Loucy (cell line): Measurements from ENCODE around the gene ZCCHC24.
A peak's percentile ranks its signal among the peaks of the same experiment; 100 is the strongest.

ENCODE experiments used
- H2AFZ ChIP-seq: fragments of 200-600 bp; sonication (generic); 2 replicates; pipeline ENCODE4 v1.6.0; 2016; ENCODE audit warnings: antibody characterized with exemption, mild to moderate bottlenecking, low read length, moderate library complexity
- H3F3A ChIP-seq: fragments of 200-600 bp; 2 replicates; pipeline ENCODE4 v1.6.0; 2016; ENCODE audit warnings: antibody characterized with exemption, low read depth, mild to moderate bottlenecking
- H3K27me3 ChIP-seq: fragments of 200-600 bp; sonication (generic); 2 replicates; pipeline ENCODE4 v1.6.1; 2014; ENCODE audit warnings: low read length, mild to moderate bottlenecking; ENCODE audit not compliant: insufficient read depth, poor library complexity, severe bottlenecking
- H3K36me3 ChIP-seq: fragments of 200-600 bp; sonication (generic); 2 replicates; pipeline ENCODE4 v1.6.1; 2016; ENCODE audit warnings: low read length; ENCODE audit not compliant: insufficient read depth
- H3K4me1 ChIP-seq: fragments of 200-600 bp; sonication (generic); 2 replicates; pipeline ENCODE4 v1.5.1; 2014; ENCODE audit warnings: low read length, mild to moderate bottlenecking; ENCODE audit not compliant: insufficient read depth, poor library complexity, severe bottlenecking
- H3K4me2 ChIP-seq: fragments of 200-600 bp; sonication (generic); 2 replicates; pipeline ENCODE4 v1.6.0; 2014; ENCODE audit warnings: antibody characterized with exemption, low read length, low read depth, mild to moderate bottlenecking; ENCODE audit not compliant: poor library complexity, severe bottlenecking
- H3K4me3 ChIP-seq: fragments of 200-600 bp; sonication (generic); 2 replicates; pipeline ENCODE4 v1.5.1; 2014; ENCODE audit warnings: low read length, mild to moderate bottlenecking, mixed read lengths; ENCODE audit not compliant: poor library complexity, severe bottlenecking
- H3K79me2 ChIP-seq: fragments of 200-600 bp; sonication (generic); 2 replicates; pipeline ENCODE4 v1.6.1; 2014; ENCODE audit warnings: low read length; ENCODE audit not compliant: insufficient read depth
- H3K9ac ChIP-seq: fragments of 200-600 bp; sonication (generic); 2 replicates; pipeline ENCODE4 v1.6.0; 2014; ENCODE audit warnings: mild to moderate bottlenecking, low read depth, low read length, moderate library complexity; ENCODE audit not compliant: poor library complexity, severe bottlenecking
- H3K9me2 ChIP-seq: fragments of 200-600 bp; sonication (generic); replicated peaks from 2 replicates; pipeline ENCODE4 v1.6.1; 2016; ENCODE audit warnings: low read depth, low read length, mixed read lengths
- H3K9me3 ChIP-seq: fragments of 200-600 bp; sonication (generic); 2 replicates; pipeline ENCODE4 v1.6.1; 2014; ENCODE audit warnings: mild to moderate bottlenecking, antibody characterized with exemption, low read length, low read depth; ENCODE audit not compliant: insufficient read depth
- H4K20me1 ChIP-seq: fragments of 200-600 bp; sonication (generic); 2 replicates; pipeline ENCODE4 v1.6.0; 2014; ENCODE audit warnings: antibody characterized with exemption, low read length, mild to moderate bottlenecking; ENCODE audit not compliant: insufficient read depth, poor library complexity, severe bottlenecking
- EZH2phosphoT487 ChIP-seq: fragments of 200-600 bp; IDR thresholded peaks from 2 replicates; pipeline ENCODE4 v1.6.1; 2018; ENCODE audit warnings: antibody characterized with exemption, mild to moderate bottlenecking, moderate library complexity, borderline replicate concordance
- TF ChIP-seq, protein P1 (sequence below): fragments of 200-600 bp; sonication (generic); conservative IDR thresholded peaks from 2 replicates; pipeline ENCODE4 v1.5.1; 2014; ENCODE audit warnings: mild to moderate bottlenecking, antibody characterized with exemption, low read length

The ZCCHC24 gene

DNA sequence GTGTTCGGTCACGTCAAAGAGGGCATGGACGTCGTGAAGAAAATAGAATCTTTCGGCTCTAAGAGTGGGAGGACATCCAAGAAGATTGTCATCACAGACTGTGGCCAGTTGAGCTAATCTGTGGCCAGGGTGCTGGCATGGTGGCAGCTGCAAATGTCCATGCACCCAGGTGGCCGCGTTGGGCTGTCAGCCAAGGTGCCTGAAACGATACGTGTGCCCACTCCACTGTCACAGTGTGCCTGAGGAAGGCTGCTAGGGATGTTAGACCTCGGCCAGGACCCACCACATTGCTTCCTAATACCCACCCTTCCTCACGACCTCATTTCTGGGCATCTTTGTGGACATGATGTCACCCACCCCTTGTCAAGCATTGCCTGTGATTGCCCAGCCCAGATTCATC lies 91.7 kb downstream of the ZCCHC24 start:
- no peak overlapping the region for H3K4me3 ChIP-seq

DNA sequence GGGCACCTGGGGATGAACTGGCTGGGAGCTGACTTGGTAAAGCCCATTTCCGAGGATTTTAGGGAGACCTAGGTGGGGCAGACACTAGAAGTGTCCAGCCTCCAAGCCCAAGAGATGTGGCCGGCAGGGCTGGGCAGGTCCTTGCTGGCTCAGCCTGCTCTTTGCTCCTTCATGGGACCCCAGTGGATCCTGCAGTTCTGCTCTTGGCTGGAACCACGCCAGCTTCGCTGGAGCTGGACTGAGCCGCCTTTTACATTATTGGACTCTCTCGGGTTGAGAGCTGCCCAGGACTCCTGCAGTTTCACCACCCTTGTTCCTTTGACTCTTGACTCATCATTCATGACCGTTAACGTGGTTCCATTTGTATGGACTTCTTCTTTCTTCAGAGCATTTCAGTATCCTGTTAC lies 92.4 kb downstream of the ZCCHC24 start:
- peaks cover 34% of the 10 kb centered on the region for H3K4me1 ChIP-seq
- H4K20me1 ChIP-seq = peaks cover 79% of the 10 kb centered on the region
- H3K9ac ChIP-seq = no peak overlapping the region
- peaks cover 70% of the 10 kb centered on the region for H3K36me3 ChIP-seq
- H3K4me2 ChIP-seq = peak overlapping the region; percentile 43
- no peak for TF ChIP-seq EZH2phosphoT487
- TF ChIP-seq, protein P1, sequence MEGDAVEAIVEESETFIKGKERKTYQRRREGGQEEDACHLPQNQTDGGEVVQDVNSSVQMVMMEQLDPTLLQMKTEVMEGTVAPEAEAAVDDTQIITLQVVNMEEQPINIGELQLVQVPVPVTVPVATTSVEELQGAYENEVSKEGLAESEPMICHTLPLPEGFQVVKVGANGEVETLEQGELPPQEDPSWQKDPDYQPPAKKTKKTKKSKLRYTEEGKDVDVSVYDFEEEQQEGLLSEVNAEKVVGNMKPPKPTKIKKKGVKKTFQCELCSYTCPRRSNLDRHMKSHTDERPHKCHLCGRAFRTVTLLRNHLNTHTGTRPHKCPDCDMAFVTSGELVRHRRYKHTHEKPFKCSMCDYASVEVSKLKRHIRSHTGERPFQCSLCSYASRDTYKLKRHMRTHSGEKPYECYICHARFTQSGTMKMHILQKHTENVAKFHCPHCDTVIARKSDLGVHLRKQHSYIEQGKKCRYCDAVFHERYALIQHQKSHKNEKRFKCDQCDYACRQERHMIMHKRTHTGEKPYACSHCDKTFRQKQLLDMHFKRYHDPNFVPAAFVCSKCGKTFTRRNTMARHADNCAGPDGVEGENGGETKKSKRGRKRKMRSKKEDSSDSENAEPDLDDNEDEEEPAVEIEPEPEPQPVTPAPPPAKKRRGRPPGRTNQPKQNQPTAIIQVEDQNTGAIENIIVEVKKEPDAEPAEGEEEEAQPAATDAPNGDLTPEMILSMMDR = no peak
- H3F3A ChIP-seq = no peaks in the 10 kb centered on the region
- H3K4me3 ChIP-seq = no peak overlapping the region
- no peak overlapping the region for H2AFZ ChIP-seq
- no peaks in the 10 kb centered on the region for H3K9me2 ChIP-seq
- no peaks in the 10 kb centered on the region for H3K9me3 ChIP-seq
- H3K79me2 ChIP-seq = peaks cover 78% of the 10 kb centered on the region
- H3K27me3 ChIP-seq = no peaks in the 10 kb centered on the region

More for the DNA sequence above, 91.7 kb downstream of the ZCCHC24 start:
- no peak for TF ChIP-seq EZH2phosphoT487
- TF ChIP-seq, protein P1 = no peak
- H3K36me3 ChIP-seq = peaks cover 70% of the 10 kb centered on the region
- no peaks in the 10 kb centered on the region for H3K9me2 ChIP-seq
- no peaks in the 10 kb centered on the region for H3K27me3 ChIP-seq
- H3K9ac ChIP-seq = no peak overlapping the region
- H3K79me2 ChIP-seq = peaks cover 70% of the 10 kb centered on the region
- no peak overlapping the region for H2AFZ ChIP-seq
- H3K9me3 ChIP-seq = no peaks in the 10 kb centered on the region
- H3K4me1 ChIP-seq = peaks cover 28% of the 10 kb centered on the region
- peaks cover 72% of the 10 kb centered on the region for H4K20me1 ChIP-seq
- H3F3A ChIP-seq = no peaks in the 10 kb centered on the region
- peak overlapping the region; percentile 9 for H3K4me2 ChIP-seq

DNA sequence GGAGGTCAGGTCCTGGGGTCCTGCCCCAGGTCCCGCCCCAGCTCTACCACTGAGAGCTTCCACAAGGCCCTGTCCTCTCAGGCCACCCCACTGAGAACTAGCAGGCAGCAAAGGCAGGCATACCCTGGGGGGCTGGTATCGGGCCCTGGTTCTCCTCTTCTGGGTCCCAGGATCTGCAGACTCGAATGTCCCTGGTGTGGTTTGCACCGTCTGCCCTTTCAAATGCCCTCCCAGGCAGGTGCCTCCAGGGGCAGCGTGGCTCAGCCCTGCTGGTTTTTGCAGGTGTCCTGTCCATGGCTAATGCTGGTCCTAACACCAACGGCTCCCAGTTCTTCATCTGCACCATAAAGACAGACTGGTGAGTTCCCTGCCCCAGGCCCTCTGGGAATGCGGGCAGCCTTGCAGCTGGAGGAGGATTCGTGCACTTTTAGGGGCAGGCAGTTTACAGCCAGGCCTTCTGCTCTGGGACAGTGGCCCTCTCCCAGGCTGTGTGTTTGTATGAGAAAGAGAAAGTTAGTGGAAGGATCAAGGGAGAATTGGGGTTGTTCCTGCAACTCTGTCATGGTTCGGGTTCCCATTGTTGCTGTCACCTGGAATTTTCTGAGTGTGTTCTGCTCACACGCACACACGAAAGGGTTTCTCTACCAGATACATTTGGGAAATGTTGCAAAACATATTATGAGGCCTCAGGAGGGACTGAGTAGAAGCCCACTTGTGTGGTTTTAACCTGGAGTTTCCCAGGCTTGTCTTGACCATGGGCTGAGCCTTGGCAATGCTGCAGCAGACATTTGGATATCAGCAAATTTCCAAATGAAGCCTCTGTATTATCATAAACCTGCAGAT lies 93.2 kb downstream of the ZCCHC24 start:
- Histone ChIP-seq H3K9me3 (no peaks in the 10 kb centered on the region), H3K9ac (no peak overlapping the region), H3K36me3 (peaks cover 70% of the 10 kb centered on the region), H3F3A (no peaks in the 10 kb centered on the region), H3K27me3 (peaks cover 4% of the 10 kb centered on the region), H4K20me1 (peaks cover 82% of the 10 kb centered on the region), H3K4me2 (peak overlapping the region; percentile 43), H3K9me2 (no peaks in the 10 kb centered on the region), H2AFZ (no peak overlapping the region), H3K4me3 (peak overlapping the region; percentile 28), H3K4me1 (peaks cover 34% of the 10 kb centered on the region), H3K79me2 (peaks cover 85% of the 10 kb centered on the region)
- TF ChIP-seq, protein P1 = no peak; the same call in 1 of the 2 replicates
- no peak for TF ChIP-seq EZH2phosphoT487
